T-helper 1 cell (primary cell): ENCODE data around the gene RAC2.

Experiments used
- DNase-seq, 5 donors: peaks; one replicate each; pipeline ENCODE4 v3.0.0-alpha.2; 2012 to 2020

Gene RAC2

GRCh38 chr22:37218399-37218770 is 25.7 kb downstream of the RAC2 start:
- no peak for DNase-seq

GRCh38 chr22:37215890-37216289 is 28.2 kb downstream of the RAC2 start:
- DNase-seq, result no peak

DNA sequence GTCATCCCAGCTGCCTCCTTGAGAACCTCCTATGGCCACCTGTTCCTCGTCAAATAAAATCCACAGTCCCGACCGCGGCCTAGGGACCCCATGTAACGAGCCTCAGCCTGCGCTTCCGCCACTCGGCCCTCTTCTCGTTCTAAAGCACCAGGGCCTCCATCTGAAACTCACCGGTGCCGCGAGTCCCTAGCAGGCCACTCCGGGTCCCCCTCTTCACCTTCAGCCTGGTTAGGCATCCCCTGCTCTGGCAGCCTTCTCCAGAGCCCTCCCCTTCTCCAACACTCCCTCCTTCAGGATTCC is 29.4 kb downstream of the RAC2 start:
- DNase-seq, result no peak

DNA sequence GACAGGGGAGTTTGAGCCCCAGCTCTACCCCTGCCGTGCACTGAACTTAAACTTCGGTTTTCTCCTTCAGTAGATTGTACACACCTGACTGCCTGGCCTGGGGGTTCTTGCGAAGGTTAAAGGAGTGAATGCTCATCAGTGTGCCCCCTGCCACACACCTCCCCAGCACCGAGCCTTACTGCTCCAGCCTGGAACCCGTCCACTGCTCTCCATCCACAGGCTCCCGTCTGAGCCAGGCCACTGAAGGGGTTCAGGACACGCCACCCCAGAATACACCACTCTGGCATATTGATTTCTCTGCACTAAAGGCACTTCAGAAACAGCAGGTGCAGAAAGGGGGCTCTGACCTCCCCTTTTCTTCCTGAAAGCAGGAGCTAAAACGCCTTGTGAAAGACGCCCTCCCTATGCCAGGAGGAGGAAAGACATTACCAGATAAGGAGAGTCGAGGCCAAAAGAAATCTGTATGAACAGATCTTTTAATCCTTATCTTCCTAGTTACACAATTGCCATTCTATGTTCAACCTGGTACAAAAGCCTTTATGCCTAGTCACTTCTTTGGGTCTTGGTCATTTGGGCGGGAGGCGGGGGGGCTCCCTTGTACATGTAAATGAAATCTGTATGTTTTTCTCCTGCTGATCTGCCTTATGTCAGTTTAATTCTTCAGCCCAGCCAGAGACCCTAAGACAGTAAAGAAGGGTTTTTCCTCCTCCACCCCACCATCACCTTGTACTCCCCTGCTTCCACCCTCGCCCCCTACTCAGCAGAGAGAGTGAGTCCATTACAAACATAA is 29.9 kb downstream of the RAC2 start:
- DNase-seq, result no peak

DNA sequence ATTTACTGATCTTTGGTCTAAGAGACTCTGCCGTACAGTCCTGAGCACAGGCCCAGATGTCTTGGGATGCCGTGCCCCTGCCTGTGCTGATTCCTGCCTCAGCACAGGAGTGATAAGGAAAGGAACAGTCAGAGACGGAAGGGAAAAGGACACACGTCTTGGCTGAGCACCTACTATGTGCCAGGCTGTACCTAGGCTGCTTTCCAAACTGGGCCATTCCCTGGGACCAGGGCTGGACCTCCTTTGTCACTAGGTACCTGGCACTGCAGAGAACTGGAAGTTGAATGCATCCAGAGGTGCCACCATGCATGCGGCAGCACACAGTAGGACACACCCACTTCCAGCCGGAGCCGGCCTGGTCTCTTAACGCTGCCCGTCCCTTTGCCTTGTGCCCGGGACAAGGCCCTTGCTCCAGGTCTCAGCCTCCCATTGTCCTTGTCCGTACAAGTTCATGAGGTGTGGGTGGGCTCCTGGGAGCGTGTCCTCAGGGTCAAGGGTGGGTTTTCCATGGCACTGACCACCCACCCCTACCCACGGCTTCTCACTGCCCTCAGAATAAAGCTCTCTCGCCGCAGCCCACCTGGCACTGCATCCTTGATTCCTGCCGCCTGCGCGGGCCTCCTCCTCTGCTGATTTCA is 30.7 kb downstream of the RAC2 start:
- no peak for DNase-seq

DNA sequence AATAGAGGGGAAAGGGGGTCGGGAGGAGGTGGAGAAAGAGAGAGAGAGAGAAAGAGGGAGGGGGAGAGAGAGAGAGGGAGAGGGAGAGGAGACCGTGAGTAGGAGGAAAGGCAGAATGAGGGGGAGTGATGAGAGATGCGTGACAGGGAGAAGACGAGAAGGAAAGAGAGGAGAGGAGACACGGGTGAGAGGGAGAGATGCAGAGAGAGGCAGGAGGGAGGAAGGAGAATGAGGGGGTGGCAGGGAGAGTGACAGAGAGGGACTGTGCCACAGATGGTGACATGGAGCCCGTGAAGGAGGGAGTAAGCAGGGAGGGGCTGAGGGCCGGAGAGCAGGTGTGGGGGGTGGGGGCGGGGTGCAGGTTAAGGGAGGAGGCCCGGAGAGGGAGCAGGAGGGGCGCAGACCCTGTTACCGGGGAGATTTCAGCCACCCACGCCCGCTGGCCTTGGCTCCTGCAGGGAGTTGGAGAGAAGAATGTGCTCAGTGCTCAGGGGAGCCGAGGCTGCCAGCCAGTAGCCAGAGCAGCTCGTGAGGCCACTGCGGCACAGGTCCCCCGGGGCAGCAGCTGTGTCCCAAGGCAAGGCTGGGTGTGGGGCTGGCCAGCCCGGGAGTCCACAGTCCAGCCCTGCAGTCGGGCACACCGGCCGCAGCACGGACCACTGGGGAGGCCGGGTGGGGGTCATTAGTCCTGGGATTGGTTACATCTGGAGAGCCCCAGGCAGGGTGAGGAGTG is 31.7 kb downstream of the RAC2 start, which contains the start of gene SSTR3:
SSTR3 (minus strand) TSS at position 304 of the 733 bp plus-strand sequence. CDS start 4,674 bp downstream, outside the sequence.
- DNase-seq, result no peak

GRCh38 chr22:37211866-37212173 is 32.2 kb downstream of the RAC2 start:
- DNase-seq, result no peak

GRCh38 chr22:37211075-37211865 is 32.8 kb downstream of the RAC2 start:
- DNase-seq, result no peak

DNA sequence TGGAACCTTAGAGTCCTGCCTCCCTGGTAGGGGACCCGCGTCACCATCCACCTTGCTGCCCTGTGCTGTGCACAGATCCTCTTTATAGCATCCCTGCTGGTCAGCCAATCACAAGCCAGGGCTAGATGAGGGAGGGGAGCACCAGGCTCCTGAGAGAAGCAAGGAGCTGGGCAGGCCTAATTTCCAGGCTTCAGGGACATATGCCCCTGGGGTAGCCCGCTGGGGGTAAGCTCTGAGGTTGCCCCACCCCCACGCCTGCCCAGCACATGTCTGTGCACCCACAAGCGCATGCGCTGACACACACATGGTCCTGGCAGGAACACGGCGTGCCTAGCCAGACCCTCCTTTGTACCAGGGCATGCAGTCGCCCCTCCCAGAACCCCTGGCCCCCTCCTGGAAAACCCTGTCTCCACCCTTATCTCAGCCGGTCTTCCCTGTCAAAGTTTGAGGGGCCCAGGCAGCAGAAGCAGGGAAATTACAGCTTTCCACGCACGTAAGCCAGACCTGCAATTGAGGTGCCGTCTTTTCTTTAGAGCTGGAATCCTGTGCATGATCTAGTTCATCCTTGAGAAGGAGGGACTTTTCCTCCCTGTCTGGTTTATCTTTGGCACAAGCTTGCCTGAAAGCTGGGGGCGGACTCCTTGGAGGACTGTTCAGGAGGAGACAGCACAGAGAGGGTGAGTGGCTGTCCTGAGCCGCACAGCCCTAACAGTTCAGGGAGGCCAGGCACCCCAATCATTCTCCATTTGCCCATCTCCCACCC is 33.8 kb downstream of the RAC2 start:
- no peak for DNase-seq

- no peak for DNase-seq
These were observed 34.8 kb downstream of the RAC2 start for GRCh38 chr22:37209140-37209845.

DNA sequence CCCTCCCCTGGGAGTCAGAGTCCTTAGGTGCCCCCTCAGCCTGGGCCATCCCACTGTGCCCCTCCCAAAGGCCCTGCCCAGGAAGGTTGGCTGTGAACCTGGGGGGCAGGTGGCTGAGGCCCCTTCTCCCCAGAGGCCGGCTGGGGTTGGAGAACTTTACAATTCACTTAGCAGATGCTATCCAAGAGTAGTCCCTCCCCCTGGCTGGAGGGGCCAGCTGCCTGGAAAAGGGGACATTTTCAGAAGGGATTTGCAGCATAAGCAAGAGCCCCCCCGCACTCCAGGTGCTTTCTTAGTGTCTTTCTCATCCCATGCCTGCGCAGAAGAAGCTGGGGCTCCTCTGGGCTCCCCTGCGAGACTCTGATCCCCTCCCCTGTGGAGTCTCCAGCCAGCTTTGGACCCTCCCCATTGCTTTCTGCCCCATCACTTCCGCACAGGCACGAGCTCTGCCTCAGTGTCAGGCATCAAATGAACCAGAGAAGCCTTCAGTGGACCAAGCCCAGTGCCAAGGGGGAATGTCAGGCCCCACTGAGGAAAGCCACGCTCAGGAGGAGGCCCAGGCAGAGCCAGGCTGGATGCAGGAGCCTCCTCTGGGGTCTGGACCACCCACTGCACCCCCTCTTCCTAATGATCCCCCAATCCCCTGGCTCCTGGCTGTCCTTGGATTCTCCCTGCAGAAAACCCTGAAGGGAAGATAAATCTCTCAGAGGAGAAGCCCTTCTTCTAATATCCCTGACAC is 35.5 kb downstream of the RAC2 start:
- no peak for DNase-seq

DNA sequence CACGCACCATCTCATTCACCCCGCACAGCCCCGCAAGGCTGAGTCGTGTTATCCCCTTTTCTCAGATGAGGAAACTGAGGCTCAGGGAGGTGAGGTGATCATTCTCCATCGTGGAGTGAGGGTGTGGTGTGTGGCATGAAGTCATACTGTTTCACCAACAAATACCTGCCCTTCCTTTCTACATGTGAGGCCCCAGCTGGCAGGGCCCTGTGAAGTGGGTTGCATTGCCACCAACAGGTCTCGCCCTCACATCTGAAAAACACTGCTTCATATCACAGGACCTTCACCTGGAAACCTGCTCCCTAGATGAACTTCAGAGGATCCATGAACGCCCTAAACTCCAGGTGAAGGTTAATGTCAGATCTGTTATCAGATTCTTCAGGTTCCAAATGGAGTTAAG is 36.1 kb downstream of the RAC2 start:
- DNase-seq, result no peak

DNA sequence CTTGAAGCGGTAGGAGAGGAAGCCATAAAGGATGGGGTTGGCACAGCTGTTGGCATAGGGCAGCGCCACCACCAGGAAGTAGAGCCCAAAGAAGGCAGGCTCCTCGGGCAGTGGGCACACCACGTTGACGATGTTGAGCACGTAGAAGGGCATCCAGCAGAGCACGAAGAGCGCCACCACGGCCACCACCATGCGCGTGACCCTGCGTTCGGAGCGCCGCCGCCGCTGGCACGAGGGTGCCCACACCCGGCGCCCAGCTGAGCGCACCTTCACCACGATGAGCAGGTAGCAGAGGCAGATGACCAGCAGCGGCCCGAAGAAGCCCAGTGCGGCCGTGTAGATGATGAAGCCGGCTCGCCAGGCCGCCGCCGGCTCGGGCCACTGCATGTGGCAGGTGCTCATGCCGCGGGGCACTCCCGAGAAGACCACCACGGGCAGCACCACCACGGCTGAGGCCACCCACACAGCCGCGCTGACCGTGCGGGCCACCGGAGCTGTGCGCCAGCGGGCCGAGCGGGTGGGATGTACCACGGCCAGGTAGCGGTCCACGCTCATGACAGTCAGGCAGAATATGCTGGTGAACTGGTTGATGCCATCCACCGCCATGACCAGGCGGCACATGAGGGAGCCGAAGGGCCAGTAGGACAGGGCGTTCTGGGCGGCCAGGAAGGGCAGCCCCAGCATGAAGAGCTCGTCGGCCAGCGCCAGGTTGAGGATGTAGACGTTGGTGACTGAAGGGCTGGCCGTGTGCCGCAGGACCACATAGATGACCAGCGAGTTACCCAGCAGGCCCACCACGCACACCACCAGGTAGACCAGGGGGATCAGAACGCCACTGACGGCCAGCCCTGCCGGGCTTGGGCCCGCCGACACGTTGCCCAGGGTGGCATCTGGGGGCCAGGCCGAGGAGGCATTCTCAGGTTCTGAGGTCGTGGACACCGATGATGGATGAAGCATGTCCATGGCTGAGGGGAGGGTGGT is 36.9 kb downstream of the RAC2 start:
- no peak for DNase-seq

DNA sequence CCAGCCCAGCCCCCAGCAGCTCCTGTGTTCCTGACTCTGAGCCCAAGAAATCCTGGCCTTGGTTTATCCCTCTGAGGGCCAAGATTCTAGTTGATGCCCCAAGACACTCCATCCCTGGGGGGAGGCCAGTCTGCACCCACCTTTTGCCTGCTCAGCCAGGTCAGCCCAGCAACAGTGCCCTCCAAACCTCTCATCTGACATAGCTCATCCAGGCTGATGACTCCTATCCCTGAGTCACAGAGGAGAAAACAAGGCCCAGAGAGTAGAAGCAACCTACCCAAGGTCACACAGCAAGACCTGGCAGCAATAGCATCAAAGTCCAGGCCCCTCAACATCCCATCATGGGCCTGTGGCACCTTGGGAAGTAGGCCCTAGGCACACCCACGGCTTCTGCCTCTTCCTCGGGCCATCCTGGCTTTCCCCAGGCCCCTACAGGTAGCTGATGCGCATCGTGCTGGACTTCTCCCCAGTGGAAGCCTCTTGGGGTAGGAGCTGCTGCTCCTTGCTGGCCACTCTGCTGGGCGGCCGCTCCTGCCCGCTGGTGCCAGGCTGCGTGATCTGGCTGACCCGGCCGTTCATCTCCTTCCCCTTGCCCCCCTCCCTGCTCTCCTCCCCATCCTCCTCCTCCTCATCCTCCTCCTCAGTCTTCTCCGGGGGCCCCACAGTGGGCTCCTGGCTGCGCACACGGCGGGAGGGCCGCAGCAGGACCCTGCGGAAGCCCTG is 37.8 kb downstream of the RAC2 start:
- no peak for DNase-seq

GRCh38 chr22:37205046-37205445 is 39.0 kb downstream of the RAC2 start:
- DNase-seq, result no peak

DNA sequence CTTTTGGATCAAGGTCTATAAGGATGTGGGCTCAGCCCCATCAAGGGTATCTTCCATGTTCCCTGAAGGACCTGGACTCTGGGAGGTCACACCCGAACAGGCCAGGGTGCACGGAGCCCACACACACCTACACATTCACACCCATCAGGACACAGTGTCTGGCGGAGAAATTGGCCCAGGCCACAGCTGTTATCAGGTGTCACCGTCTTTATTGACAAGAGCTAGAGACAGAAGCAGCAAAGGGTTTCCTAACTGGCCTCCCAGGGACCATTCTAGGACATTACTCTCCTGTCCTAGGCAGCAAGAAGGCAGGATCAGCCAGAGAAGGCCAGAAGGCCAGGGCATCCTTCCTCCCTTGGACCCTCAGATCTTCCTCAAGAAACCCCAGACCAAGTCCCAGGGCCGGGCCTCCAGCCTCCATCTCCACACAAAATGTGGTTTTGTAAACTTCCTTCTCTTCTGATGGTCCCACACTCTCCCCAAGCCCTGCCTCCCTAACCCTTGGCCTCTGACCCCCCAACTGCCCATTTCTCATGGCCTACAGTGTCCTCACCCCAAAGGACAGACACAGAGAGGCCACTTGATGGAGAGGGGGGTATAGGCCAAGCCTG is 39.9 kb downstream of the RAC2 start:
- no peak for DNase-seq

DNA sequence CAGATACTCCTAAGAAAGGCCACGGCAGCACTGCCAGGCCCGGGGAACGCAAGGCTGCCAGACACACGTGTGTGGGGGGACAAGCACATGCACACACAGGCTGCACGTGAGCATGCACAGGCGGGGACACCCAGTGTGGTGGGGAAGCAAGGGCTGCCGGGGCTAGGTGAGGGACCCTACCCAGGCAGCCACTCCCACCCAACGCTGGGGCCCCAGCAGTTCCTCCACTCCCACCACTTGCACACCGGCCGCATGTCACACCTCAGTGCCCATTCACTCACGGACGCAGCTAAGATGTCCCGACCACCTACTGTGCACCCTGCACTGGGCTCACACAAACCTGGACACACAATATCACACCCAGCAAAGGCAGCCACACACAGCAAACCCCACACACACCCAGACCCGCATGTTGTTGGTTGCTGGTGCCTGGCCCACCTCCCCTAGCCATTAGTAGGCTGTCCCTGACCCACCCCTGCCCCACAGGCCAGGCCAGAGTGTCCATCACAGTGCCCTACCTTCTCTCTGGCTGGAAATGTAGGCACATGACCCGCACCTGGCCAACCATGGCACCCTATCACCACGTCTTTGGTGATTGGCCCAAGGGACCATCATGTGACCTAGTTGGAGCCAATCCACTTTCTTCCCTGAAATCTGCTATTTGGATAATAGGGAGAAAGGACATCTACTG is 40.6 kb downstream of the RAC2 start:
- DNase-seq, result no peak

GRCh38 chr22:37202716-37203115 is 41.4 kb downstream of the RAC2 start:
- DNase-seq, result no peak
